IPS-18c (cell line): ENCODE data around the gene STARD7.
"Not testable (repeated sequence)": the region's sequence is repeated elsewhere in the genome, so short reads cannot be mapped to it uniquely, and the experiment has no call there.

Experiments used
- H3K4me3 ChIP-seq: 2 replicates; pipeline ENCODE4 v1.7.0; 2013; ENCODE audit warnings: low read depth, mild to moderate bottlenecking, low read length, moderate library complexity; ENCODE audit not compliant: insufficient read depth
- H3K9me3 ChIP-seq: one replicate; pipeline ENCODE4 v1.6.1; 2013; ENCODE audit warnings: mild to moderate bottlenecking, low read length, moderate library complexity; ENCODE audit not compliant: control insufficient read depth, insufficient read depth

STARD7 gene

GRCh38 chr2:96208143-96209010 is at the start of gene STARD7:
STARD7 (minus strand) TSS chr2:96208827; CDS start chr2:96208434, 393 bp downstream.
- Histone ChIP-seq H3K9me3 (no peaks in the 10 kb centered on the region), H3K4me3 (peak within 1 kb of the TSS; percentile 97)

- not testable (repeated sequence) for H3K9me3 ChIP-seq, H3K4me3 ChIP-seq
These were observed 49.1 kb upstream of the STARD7 start for GRCh38 chr2:96257744-96258143.

GRCh38 chr2:96256611-96257113 is 48.0 kb upstream of the STARD7 start:
- no peak overlapping the region for H3K4me3 ChIP-seq
- no peaks in the 10 kb centered on the region for H3K9me3 ChIP-seq

GRCh38 chr2:96254571-96254970 is 45.9 kb upstream of the STARD7 start:
- Histone ChIP-seq H3K9me3 (no peaks in the 10 kb centered on the region), H3K4me3 (no peak overlapping the region)

- Histone ChIP-seq H3K9me3 (no peaks in the 10 kb centered on the region), H3K4me3 (no peak overlapping the region)
These were observed 44.4 kb upstream of the STARD7 start for GRCh38 chr2:96253006-96253405.

- no peak overlapping the region for H3K4me3 ChIP-seq
- H3K9me3 ChIP-seq: no peaks in the 10 kb centered on the region
These were observed 43.9 kb upstream of the STARD7 start for GRCh38 chr2:96252526-96252925.

- no peaks in the 10 kb centered on the region for H3K9me3 ChIP-seq
- H3K4me3 ChIP-seq: no peak overlapping the region
These were observed 43.2 kb upstream of the STARD7 start for GRCh38 chr2:96251721-96252292.

GRCh38 chr2:96250188-96250587 is 41.6 kb upstream of the STARD7 start:
- Histone ChIP-seq H3K9me3 (no peaks in the 10 kb centered on the region), H3K4me3 (no peak overlapping the region)

GRCh38 chr2:96249654-96250053 is 41.0 kb upstream of the STARD7 start:
- no peak overlapping the region for H3K4me3 ChIP-seq
- no peaks in the 10 kb centered on the region for H3K9me3 ChIP-seq

- Histone ChIP-seq H3K4me3 (no peak overlapping the region), H3K9me3 (no peaks in the 10 kb centered on the region)
These were observed 40.0 kb upstream of the STARD7 start for GRCh38 chr2:96248624-96249023.

- Histone ChIP-seq H3K9me3 (no peaks in the 10 kb centered on the region), H3K4me3 (no peak overlapping the region)
These were observed 39.3 kb upstream of the STARD7 start for GRCh38 chr2:96247896-96248295.

- no peaks in the 10 kb centered on the region for H3K9me3 ChIP-seq
- H3K4me3 ChIP-seq: no peak overlapping the region
These were observed 38.4 kb upstream of the STARD7 start for GRCh38 chr2:96247009-96247408.

- no peak overlapping the region for H3K4me3 ChIP-seq
These were observed 37.2 kb upstream of the STARD7 start for GRCh38 chr2:96245609-96246390.

GRCh38 chr2:96243843-96244242 is 35.2 kb upstream of the STARD7 start:
- no peak overlapping the region for H3K4me3 ChIP-seq
- H3K9me3 ChIP-seq: no peaks in the 10 kb centered on the region

More at GRCh38 chr2:96245609-96246390, 37.2 kb upstream of the STARD7 start:
- no peaks in the 10 kb centered on the region for H3K9me3 ChIP-seq

- Histone ChIP-seq H3K9me3 (no peaks in the 10 kb centered on the region), H3K4me3 (no peak overlapping the region)
These were observed 33.4 kb upstream of the STARD7 start for GRCh38 chr2:96241900-96242611.

- no peak overlapping the region for H3K4me3 ChIP-seq
- H3K9me3 ChIP-seq: no peaks in the 10 kb centered on the region
These were observed 32.6 kb upstream of the STARD7 start for GRCh38 chr2:96241227-96241626.
